HEK293 (cell line): Measurements from ENCODE around the gene YPEL5.
"Not testable (repeated sequence)": the region's sequence is repeated elsewhere in the genome, so short reads cannot be mapped to it uniquely, and the experiment has no call there.

Experiments used
- BCL11A ChIP-seq: fragments of 450-650 bp; formaldehyde crosslinking; IDR thresholded peaks from 2 replicates; pipeline ENCODE4 v1.5.1; 2016; ENCODE audit warnings: low read depth, missing biosample characterization, missing genetic modification characterization
- KLF10 ChIP-seq: fragments of 450-650 bp; IDR thresholded peaks from 2 replicates; pipeline ENCODE4 v1.5.1; 2018; ENCODE audit warnings: missing biosample characterization, mild to moderate bottlenecking, missing genetic modification characterization
- RBAK ChIP-seq: fragments of 450-650 bp; formaldehyde crosslinking; IDR thresholded peaks from 2 replicates; pipeline ENCODE4 v1.5.1; 2016; ENCODE audit warnings: missing biosample characterization, missing genetic modification characterization
- ZNF416 ChIP-seq: fragments of 450-650 bp; formaldehyde crosslinking; IDR thresholded peaks from 2 replicates; pipeline ENCODE4 v1.5.1; 2016; ENCODE audit warnings: missing biosample characterization, missing genetic modification characterization
- TF ChIP-seq, protein P1 (sequence below): fragments of 450-650 bp; formaldehyde crosslinking; IDR thresholded peaks from 2 replicates; pipeline ENCODE4 v1.5.1; 2016; ENCODE audit warnings: missing biosample characterization, missing genetic modification characterization
- TF ChIP-seq, protein P2 (sequence below): fragments of 450-650 bp; formaldehyde crosslinking; IDR thresholded peaks from 2 replicates; pipeline ENCODE4 v1.5.1; 2016; ENCODE audit warnings: missing biosample characterization, missing genetic modification characterization

DNA sequence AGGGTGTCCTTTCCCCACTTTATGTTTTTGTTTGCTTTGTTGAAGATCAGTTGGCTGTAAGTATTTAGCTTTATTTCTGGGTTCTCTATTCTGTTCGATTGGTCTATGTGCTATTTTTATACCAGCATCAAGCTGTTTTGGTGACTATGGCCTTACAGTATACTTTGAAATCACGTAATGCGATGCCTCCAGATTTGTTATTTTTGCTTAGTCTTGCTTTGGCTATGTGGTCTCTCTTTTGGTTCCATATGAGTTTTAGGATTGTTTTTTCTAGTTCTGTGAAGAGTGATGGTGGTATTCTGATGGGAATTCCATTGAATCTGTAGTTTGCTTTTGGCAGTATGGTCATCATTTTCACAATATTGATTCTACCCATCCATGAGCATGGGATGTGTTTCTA is 46.1 kb upstream of the YPEL5 start:
- TF ChIP-seq, protein P1, sequence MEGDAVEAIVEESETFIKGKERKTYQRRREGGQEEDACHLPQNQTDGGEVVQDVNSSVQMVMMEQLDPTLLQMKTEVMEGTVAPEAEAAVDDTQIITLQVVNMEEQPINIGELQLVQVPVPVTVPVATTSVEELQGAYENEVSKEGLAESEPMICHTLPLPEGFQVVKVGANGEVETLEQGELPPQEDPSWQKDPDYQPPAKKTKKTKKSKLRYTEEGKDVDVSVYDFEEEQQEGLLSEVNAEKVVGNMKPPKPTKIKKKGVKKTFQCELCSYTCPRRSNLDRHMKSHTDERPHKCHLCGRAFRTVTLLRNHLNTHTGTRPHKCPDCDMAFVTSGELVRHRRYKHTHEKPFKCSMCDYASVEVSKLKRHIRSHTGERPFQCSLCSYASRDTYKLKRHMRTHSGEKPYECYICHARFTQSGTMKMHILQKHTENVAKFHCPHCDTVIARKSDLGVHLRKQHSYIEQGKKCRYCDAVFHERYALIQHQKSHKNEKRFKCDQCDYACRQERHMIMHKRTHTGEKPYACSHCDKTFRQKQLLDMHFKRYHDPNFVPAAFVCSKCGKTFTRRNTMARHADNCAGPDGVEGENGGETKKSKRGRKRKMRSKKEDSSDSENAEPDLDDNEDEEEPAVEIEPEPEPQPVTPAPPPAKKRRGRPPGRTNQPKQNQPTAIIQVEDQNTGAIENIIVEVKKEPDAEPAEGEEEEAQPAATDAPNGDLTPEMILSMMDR, result not testable (repeated sequence)
- TF ChIP-seq ZNF416; BCL11A; RBAK (tag by site-specific recombination); KLF10 (tag by site-specific recombination): not testable (repeated sequence)
- TF ChIP-seq, protein P2, sequence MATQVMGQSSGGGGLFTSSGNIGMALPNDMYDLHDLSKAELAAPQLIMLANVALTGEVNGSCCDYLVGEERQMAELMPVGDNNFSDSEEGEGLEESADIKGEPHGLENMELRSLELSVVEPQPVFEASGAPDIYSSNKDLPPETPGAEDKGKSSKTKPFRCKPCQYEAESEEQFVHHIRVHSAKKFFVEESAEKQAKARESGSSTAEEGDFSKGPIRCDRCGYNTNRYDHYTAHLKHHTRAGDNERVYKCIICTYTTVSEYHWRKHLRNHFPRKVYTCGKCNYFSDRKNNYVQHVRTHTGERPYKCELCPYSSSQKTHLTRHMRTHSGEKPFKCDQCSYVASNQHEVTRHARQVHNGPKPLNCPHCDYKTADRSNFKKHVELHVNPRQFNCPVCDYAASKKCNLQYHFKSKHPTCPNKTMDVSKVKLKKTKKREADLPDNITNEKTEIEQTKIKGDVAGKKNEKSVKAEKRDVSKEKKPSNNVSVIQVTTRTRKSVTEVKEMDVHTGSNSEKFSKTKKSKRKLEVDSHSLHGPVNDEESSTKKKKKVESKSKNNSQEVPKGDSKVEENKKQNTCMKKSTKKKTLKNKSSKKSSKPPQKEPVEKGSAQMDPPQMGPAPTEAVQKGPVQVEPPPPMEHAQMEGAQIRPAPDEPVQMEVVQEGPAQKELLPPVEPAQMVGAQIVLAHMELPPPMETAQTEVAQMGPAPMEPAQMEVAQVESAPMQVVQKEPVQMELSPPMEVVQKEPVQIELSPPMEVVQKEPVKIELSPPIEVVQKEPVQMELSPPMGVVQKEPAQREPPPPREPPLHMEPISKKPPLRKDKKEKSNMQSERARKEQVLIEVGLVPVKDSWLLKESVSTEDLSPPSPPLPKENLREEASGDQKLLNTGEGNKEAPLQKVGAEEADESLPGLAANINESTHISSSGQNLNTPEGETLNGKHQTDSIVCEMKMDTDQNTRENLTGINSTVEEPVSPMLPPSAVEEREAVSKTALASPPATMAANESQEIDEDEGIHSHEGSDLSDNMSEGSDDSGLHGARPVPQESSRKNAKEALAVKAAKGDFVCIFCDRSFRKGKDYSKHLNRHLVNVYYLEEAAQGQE, result not testable (repeated sequence)
